GM23338 (cell line): ENCODE results near the gene GRHPR. TPM values are rescaled to one million over a fixed set of nuclear protein-coding genes. Genes with fewer than 3 reads are reported as not detected.
A peak's percentile ranks its signal among the peaks of the same experiment; 100 is the strongest.

Experiments
- ATAC-seq: fragments of 200-7000 bp; cut with Tn5 transposase; 3 replicates; pipeline ENCODE4 v1.9.1; 2020
- DNase-seq: peaks from one replicate; pipeline ENCODE4 v3.0.0-alpha.2; 2015; ENCODE audit warnings: low spot score
- H2AFZ ChIP-seq: fragments of 200-600 bp; sonication (generic); 2 replicates; pipeline ENCODE4 v1.8.0; 2016; ENCODE audit warnings: antibody characterized with exemption, mild to moderate bottlenecking, moderate library complexity
- H3F3A ChIP-seq: fragments of 200-600 bp; sonication (generic); replicated peaks from 2 replicates; pipeline ENCODE4 v1.8.0; 2017; ENCODE audit warnings: antibody characterized with exemption, mixed run types, low read depth
- H3K27ac ChIP-seq: fragments of 200-600 bp; sonication (generic); 2 replicates; pipeline ENCODE4 v1.6.1; 2016; ENCODE audit warnings: low read depth
- H3K27me3 ChIP-seq: fragments of 200-600 bp; sonication (generic); 2 replicates; pipeline ENCODE4 v1.8.0; 2016; ENCODE audit warnings: mild to moderate bottlenecking, mixed run types, moderate library complexity; ENCODE audit not compliant: insufficient read depth
- H3K36me3 ChIP-seq: fragments of 200-600 bp; sonication (generic); 2 replicates; pipeline ENCODE4 v1.8.0; 2016; ENCODE audit warnings: mild to moderate bottlenecking; ENCODE audit not compliant: insufficient read depth
- H3K4me1 ChIP-seq: fragments of 200-600 bp; sonication (generic); 2 replicates; pipeline ENCODE4 v1.8.0; 2016; ENCODE audit warnings: mild to moderate bottlenecking, moderate library complexity; ENCODE audit not compliant: insufficient read depth
- H3K4me2 ChIP-seq: fragments of 200-600 bp; sonication (generic); 2 replicates; pipeline ENCODE4 v1.7.1; 2017; ENCODE audit warnings: mixed run types
- H3K4me3 ChIP-seq: fragments of 200-600 bp; sonication (generic); 2 replicates; pipeline ENCODE4 v1.6.1; 2016; ENCODE audit warnings: mixed run types
- H3K79me2 ChIP-seq: fragments of 200-600 bp; sonication (generic); replicated peaks from 2 replicates; pipeline ENCODE4 v1.8.0; 2017; ENCODE audit warnings: mild to moderate bottlenecking; ENCODE audit not compliant: insufficient read depth
- H3K9me2 ChIP-seq: fragments of 200-600 bp; sonication (generic); 2 replicates; pipeline ENCODE4 v1.8.0; 2017; ENCODE audit not compliant: insufficient read depth
- H4K20me1 ChIP-seq: fragments of 200-600 bp; sonication (generic); replicated peaks from 2 replicates; pipeline ENCODE4 v1.8.0; 2017; ENCODE audit warnings: mild to moderate bottlenecking; ENCODE audit not compliant: insufficient read depth
- H3K27ac Mint-ChIP-seq: 2 replicates; pipeline ENCODE4 v1.8.0; 2020; ENCODE audit warnings: inconsistent platforms, mild to moderate bottlenecking, moderate library complexity, mixed read lengths
- H3K27me3 Mint-ChIP-seq: 3 replicates; pipeline ENCODE4 v1.8.0; 2022; ENCODE audit warnings: low read depth, mild to moderate bottlenecking, moderate library complexity, mixed read lengths, inconsistent platforms; ENCODE audit not compliant: insufficient read depth, poor library complexity
- H3K36me3 Mint-ChIP-seq: 3 replicates; pipeline ENCODE4 v1.8.0; 2021; ENCODE audit warnings: low read depth, mild to moderate bottlenecking, inconsistent platforms, moderate library complexity, mixed read lengths
- H3K4me1 Mint-ChIP-seq: 3 replicates; pipeline ENCODE4 v1.8.0; 2020; ENCODE audit warnings: mild to moderate bottlenecking, inconsistent platforms, mixed read lengths
- H3K4me3 Mint-ChIP-seq: 3 replicates; pipeline ENCODE4 v1.8.0; 2021; ENCODE audit warnings: moderate library complexity, mild to moderate bottlenecking, inconsistent platforms, mixed read lengths
- H3K9me3 Mint-ChIP-seq: 3 replicates; pipeline ENCODE4 v1.8.0; 2020; ENCODE audit warnings: moderate library complexity, mild to moderate bottlenecking, inconsistent platforms, mixed read lengths
- CREB1 ChIP-seq: fragments of 250-450 bp; sonication (Bioruptor Pico); IDR thresholded peaks from 2 replicates; pipeline ENCODE4 v1.5.0; 2020; ENCODE audit warnings: low read depth, mild to moderate bottlenecking, moderate library complexity
- CTCF ChIP-seq, 2 experiments: fragments of 200-600 bp in 1 of 2; sonication (generic) in 1 of 2; conservative IDR thresholded peaks; 2 replicates each; pipeline versions ENCODE4 v1.5.1 to v1.6.1; 2016 to 2017; ENCODE audit warnings: antibody characterized with exemption in 2 of 2, low read depth in 2 of 2, mild to moderate bottlenecking in 2 of 2, moderate library complexity in 1 of 2
- ETS1 ChIP-seq: IDR thresholded peaks from 2 replicates; pipeline ENCODE4 v1.6.1; 2016; ENCODE audit warnings: antibody characterized with exemption
- EZH2phosphoT487 ChIP-seq: fragments of 200-600 bp; sonication (generic); IDR thresholded peaks from one replicate; pipeline ENCODE4 v1.8.1; 2018; ENCODE audit warnings: antibody characterized with exemption; ENCODE audit not compliant: unreplicated experiment
- NANOG ChIP-seq: IDR thresholded peaks from 2 replicates; pipeline ENCODE4 v1.6.1; 2016; ENCODE audit warnings: antibody characterized with exemption, borderline replicate concordance
- POLR2AphosphoS5 ChIP-seq: IDR thresholded peaks from 2 replicates; pipeline ENCODE4 v1.6.1; 2016; ENCODE audit warnings: antibody characterized with exemption, low read depth
- ZNF114 ChIP-seq: fragments of 250-450 bp; sonication (Bioruptor Pico); IDR thresholded peaks from 2 replicates; pipeline ENCODE4 v1.5.0; 2020; ENCODE audit warnings: mild to moderate bottlenecking, moderate library complexity
- ZNF462 ChIP-seq: fragments of 250-450 bp; sonication (Bioruptor Pico); IDR thresholded peaks from 2 replicates; pipeline ENCODE4 v1.5.0; 2020; ENCODE audit warnings: mild to moderate bottlenecking, moderate library complexity
- polyA plus RNA-seq: library from polyadenylated mRNA; unstranded; fragments of >200 nt; fragmentation: Nextera tagmentation; extraction: Ambion mirVana; gene quantifications from 2 replicates; pipeline ENCODE4 v1.2.1, GENCODE V29; 2016
- total RNA-seq: library from RNA; depleted of rRNA; stranded (reverse); fragments of >200 nt; shearing (Covaris generic); gene quantifications from 2 replicates; pipeline ENCODE4 v1.2.3, GENCODE V29; 2014

Gene GRHPR
- total and polyA plus RNA-seq, 2 experiments from 2014 or later: 69.0 to 128 TPM

DNA sequence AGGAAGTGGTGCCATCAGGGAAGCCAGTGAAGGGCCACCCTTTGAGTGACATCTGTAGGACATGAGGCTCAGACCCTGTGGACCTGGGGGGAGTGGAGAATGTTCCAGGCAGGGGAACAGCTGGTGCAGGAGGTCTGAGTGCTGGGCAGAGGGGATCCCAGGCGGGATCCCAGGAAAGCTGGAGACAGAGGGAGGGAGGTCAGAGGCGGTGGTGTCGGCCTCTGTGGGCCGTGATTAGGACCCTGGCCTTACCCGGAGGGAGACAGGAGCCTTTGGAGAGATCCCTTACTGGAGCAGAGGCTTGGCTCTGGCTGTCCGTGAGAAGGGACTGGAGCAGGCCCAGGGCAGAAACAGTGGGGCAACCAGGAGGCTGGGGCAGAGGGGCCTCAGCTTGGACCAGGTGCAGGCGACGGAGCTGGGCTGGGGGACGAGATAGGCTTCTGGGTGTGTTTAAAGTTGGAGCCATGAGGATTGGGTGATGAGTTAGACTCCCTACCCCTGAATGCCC, 12.1 kb upstream of the GRHPR start (continued):
- TF ChIP-seq ZNF462 (no peak), EZH2phosphoT487 (no peak), CREB1 (no peak), ETS1 (no peak), POLR2AphosphoS5 (no peak), ZNF114 (no peak), NANOG (no peak)

- no peak overlapping the region for H3K27ac Mint-ChIP-seq
- Histone ChIP-seq H3K79me2 (no peaks in the 10 kb centered on the region), H4K20me1 (no peaks in the 10 kb centered on the region), H2AFZ (peak overlapping the region; percentile 95), H3K9me2 (0 out of 2 replicates have a peak, but pooled peaks cover 3% of the 10 kb centered on the region), H3F3A (peaks cover 4% of the 10 kb centered on the region; the same call in 1 of the 2 replicates), H3K4me1 (peaks cover 13% of the 10 kb centered on the region), H3K27me3 (no peaks in the 10 kb centered on the region), H3K4me2 (no peak overlapping the region), H3K27ac (no peak overlapping the region), H3K4me3 (no peak overlapping the region), H3K36me3 (no peaks in the 10 kb centered on the region)
- TF ChIP-seq CTCF (conservative IDR thresholded peaks at IDR 0.05; ENCODE audit: low read depth in 2 of 2) (peak; percentile 41 to 70; a peak in 3 of 4 replicates), NANOG (no peak)
- peak; percentile 34 for ATAC-seq
- H3K27me3 Mint-ChIP-seq: peaks cover 11% of the 10 kb centered on the region
- peak; percentile 70 for DNase-seq
- no peaks in the 10 kb centered on the region for H3K9me3 Mint-ChIP-seq
- H3K36me3 Mint-ChIP-seq: no peaks in the 10 kb centered on the region; the same call in 2 of the 3 replicates
- no peak overlapping the region for H3K4me3 Mint-ChIP-seq
- peaks cover 33% of the 10 kb centered on the region for H3K4me1 Mint-ChIP-seq
These were observed 11.3 kb upstream of the GRHPR start for GRCh38 chr9:37410969-37411785.
